Cardiac muscle cell (in vitro differentiated cells and primary cell): ENCODE measurements around the gene IFITM5. TPM values are rescaled to one million over a fixed set of nuclear protein-coding genes. Genes with fewer than 3 reads are reported as not detected.
"Not testable (repeated sequence)": the region's sequence is repeated elsewhere in the genome, so short reads cannot be mapped to it uniquely, and the experiment has no call there.

Source experiments
- DNase-seq, 2 donors: peaks; one replicate each; pipeline versions ENCODE4 v3.0.0 to v3.0.0-alpha.2; 2010 to 2017; ENCODE audit warnings: low read depth in 1 of 2, low spot score in 1 of 2
- H3K27ac ChIP-seq: fragments of 200-600 bp; sonication (generic); 2 replicates; pipeline ENCODE4 v1.5.1; 2016
- H3K27me3 ChIP-seq: fragments of 200-600 bp; sonication (generic); 2 replicates; pipeline ENCODE4 v1.6.0; 2016; ENCODE audit warnings: control low read depth
- H3K36me3 ChIP-seq: fragments of 200-600 bp; sonication (generic); 2 replicates; pipeline ENCODE4 v1.5.1; 2016; ENCODE audit warnings: control low read depth
- H3K4me1 ChIP-seq: fragments of 200-600 bp; sonication (generic); 2 replicates; pipeline ENCODE4 v1.8.1; 2017; ENCODE audit warnings: low read depth, mild to moderate bottlenecking, mixed run types
- H3K4me3 ChIP-seq: fragments of 200-600 bp; sonication (generic); 2 replicates; pipeline ENCODE4 v1.5.1; 2016; ENCODE audit warnings: mild to moderate bottlenecking
- H3K9me3 ChIP-seq: fragments of 200-600 bp; sonication (generic); 2 replicates; pipeline ENCODE4 v1.5.1; 2017; ENCODE audit warnings: low read depth, mild to moderate bottlenecking, control low read depth
- CTCF ChIP-seq: IDR thresholded peaks from 2 replicates; pipeline ENCODE4 v1.5.1; 2012; ENCODE audit warnings: low read depth, mild to moderate bottlenecking, low read length
- polyA plus RNA-seq: library from polyadenylated mRNA; unstranded; fragments of >200 nt; fragmentation: Nextera tagmentation; extraction: Ambion mirVana; gene quantifications from 2 replicates; pipeline ENCODE4 v1.2.1, GENCODE V29; 2016
- total RNA-seq: library from RNA; depleted of rRNA; stranded (reverse); fragments of >200 nt; gene quantifications from 2 replicates; pipeline ENCODE4 v1.2.3, GENCODE V29; 2016

The IFITM5 gene
- total and polyA plus RNA-seq, 2 experiments from 2014 or later: not detected

- no peak for DNase-seq
- Histone ChIP-seq H3K36me3 (no peaks in the 10 kb centered on the region), H3K9me3 (no peaks in the 10 kb centered on the region), H3K27ac (no peak overlapping the region), H3K4me3 (no peak overlapping the region), H3K4me1 (no peaks in the 10 kb centered on the region), H3K27me3 (peaks cover 5% of the 10 kb centered on the region)
- no peak for TF ChIP-seq CTCF
Observed at GRCh38 chr11:270451-271318, 28.6 kb downstream of the IFITM5 start.

- Histone ChIP-seq H3K27ac (no peak overlapping the region), H3K4me1 (no peaks in the 10 kb centered on the region), H3K9me3 (no peaks in the 10 kb centered on the region), H3K4me3 (no peak overlapping the region), H3K27me3 (peaks cover 5% of the 10 kb centered on the region), H3K36me3 (no peaks in the 10 kb centered on the region)
- no peak for DNase-seq
- TF ChIP-seq CTCF: no peak
Observed at GRCh38 chr11:269146-269890, 30.0 kb downstream of the IFITM5 start.

GRCh38 chr11:268716-269145 lies 30.6 kb downstream of the IFITM5 start:
- not testable (repeated sequence) for H3K27ac ChIP-seq, H3K4me3 ChIP-seq
- peak in 1 of 2 donors; percentile 47 for DNase-seq

DNA sequence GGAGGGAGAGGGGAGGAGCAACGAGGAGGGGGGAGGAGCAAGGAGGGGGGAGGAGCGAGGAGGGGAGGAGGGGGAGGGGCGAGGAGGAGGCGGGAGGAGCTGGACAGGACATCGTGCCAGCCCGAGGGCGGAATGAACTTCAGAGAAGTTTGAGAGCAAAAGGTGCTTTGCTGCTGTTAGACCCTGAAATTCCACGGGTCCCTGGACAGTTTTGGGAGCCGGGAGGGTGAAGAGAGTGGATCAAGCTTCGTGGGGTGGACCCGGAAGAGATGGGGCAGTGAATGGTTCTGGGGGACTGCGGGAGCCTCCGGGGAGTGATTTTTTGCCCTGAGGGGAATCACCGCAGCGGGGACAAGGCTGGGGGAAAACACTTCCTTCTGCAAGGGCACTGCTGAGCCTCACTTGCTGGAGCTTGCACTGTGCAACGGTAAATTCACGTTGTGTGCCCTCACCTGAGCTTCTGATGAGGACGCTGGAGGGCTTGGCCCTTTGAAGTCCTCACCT lies 31.8 kb downstream of the IFITM5 start:
- no peak for TF ChIP-seq CTCF
- no peaks in the 10 kb centered on the region for H3K36me3 ChIP-seq
- H3K9me3 ChIP-seq: no peaks in the 10 kb centered on the region
- H3K27ac ChIP-seq: no peak overlapping the region
- no peaks in the 10 kb centered on the region for H3K4me1 ChIP-seq
- no peak for DNase-seq
- no peak overlapping the region for H3K4me3 ChIP-seq
- peaks cover 5% of the 10 kb centered on the region for H3K27me3 ChIP-seq

More at GRCh38 chr11:268716-269145, 30.6 kb downstream of the IFITM5 start:
- H3K27me3 ChIP-seq, H3K9me3 ChIP-seq, H3K4me1 ChIP-seq, H3K36me3 ChIP-seq: not testable (repeated sequence)

DNA sequence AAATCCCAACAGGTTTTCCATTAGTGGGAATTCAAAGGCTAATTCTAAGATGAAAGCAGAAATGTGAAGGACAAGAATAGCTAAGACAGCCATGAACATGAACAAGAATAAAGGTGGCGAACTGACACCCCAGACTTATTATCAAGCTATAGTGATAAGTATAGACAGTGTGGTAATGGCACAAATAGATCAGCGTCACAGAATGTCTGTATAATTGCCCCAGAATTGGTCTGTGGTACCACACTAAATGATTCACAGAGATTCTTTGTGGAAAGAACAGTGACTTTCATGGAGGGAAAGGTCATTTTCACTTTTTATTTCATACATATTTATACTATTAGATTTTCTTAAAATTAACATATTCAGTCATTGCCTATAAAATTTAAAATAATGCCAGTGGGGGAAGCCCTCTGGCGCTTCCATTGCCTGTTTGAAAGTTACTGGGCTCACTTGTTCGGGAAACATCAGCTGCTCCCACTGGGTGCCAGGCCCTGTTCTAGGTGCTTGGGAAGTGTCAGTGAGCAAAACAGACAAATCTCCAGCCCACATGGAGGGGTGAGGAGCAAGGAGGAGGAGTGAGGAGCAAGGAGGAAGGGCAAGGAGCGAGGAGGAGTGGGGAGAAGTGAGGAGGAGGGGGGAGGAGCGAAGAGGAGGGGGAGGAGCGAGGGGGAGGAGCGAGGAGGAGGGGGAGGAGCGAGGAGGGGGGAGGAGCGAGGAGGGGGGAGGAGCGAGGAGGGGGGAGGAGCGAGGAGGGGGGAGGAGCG lies 32.5 kb downstream of the IFITM5 start:
- Histone ChIP-seq H3K27me3 (peaks cover 5% of the 10 kb centered on the region), H3K4me3 (no peak overlapping the region), H3K36me3 (no peaks in the 10 kb centered on the region), H3K9me3 (no peaks in the 10 kb centered on the region), H3K27ac (no peak overlapping the region), H3K4me1 (no peaks in the 10 kb centered on the region)
- TF ChIP-seq CTCF: no peak
- DNase-seq: no peak
